BJ (cell line): ENCODE data around the gene HOXA5. TPM values are rescaled to one million over a fixed set of nuclear protein-coding genes. Genes with fewer than 3 reads are reported as not detected.

Source experiments
- CTCF ChIA-PET: fragments of 350-600 bp; formaldehyde crosslinking; extraction: SDS; loops from one replicate; lab custom pipeline; 2021; ENCODE audit warnings: antibody characterized with exemption, inconsistent platforms; lab: Yijun Ruan, JAX
- POLR2A ChIA-PET: fragments of 300-600 bp; sonication (Branson Sonifier 250); formaldehyde crosslinking; extraction: SDS; loops from one replicate; lab custom pipeline; 2021; ENCODE audit warnings: antibody characterized with exemption; lab: Charles Lee
- DNase-seq: peaks from one replicate; pipeline ENCODE4 v3.0.0-alpha.2; 2011; ENCODE audit warnings: low read depth
- H3K27me3 ChIP-seq: 2 replicates; pipeline ENCODE4 v1.6.0; 2011; ENCODE audit warnings: low read length; ENCODE audit not compliant: control insufficient read depth, insufficient read depth
- H3K36me3 ChIP-seq: 2 replicates; pipeline ENCODE4 v1.5.1; 2011; ENCODE audit warnings: low read length; ENCODE audit not compliant: control insufficient read depth, insufficient read depth
- H3K4me3 ChIP-seq: 2 replicates; pipeline ENCODE4 v1.5.1; 2011; ENCODE audit warnings: low read depth, mild to moderate bottlenecking, control low read depth, low read length
- CTCF ChIP-seq: IDR thresholded peaks from 2 replicates; pipeline ENCODE4 v1.5.1; 2011; ENCODE audit warnings: low read depth, mild to moderate bottlenecking, control low read depth, inconsistent platforms, low read length, moderate library complexity; ENCODE audit not compliant: insufficient read depth
- polyA plus RNA-seq: library from polyadenylated mRNA; depleted of rRNA; stranded (reverse); fragments of >200 nt; gene quantifications from 2 replicates; pipeline ENCODE4 v1.2.3, GENCODE V29; 2011

HOXA5 gene
- polyA plus RNA-seq, 1 experiment = 1.2 TPM

GRCh38 chr7:27130540-27131389, 12.7 kb downstream of the HOXA5 start, which contains the start of gene HOXA4:
HOXA4 (minus strand) TSS chr7:27130757; CDS start chr7:27130733, 24 bp downstream.
- Histone ChIP-seq H3K27me3 (no peaks in the 10 kb centered on the region), H3K36me3 (no peaks in the 10 kb centered on the region), H3K4me3 (peak within 1 kb of the TSS; percentile 78)
- no peak for DNase-seq
- TF ChIP-seq CTCF = no peak
- CTCF ChIA-PET = interaction anchor here (0.6 to 2.2 kb wide), 10 partner anchors 10 to 1599 kb away, joined by 3 to 15 read pairs (median 4); partner anchors contain the start of gene HOXA5
- POLR2A ChIA-PET = no interaction called here

GRCh38 chr7:27129729-27130539, 13.5 kb downstream of the HOXA5 start:
- POLR2A ChIA-PET = no interaction called here
- DNase-seq = no peak
- TF ChIP-seq CTCF = peak; percentile 33; the same call in 1 of the 2 replicates
- Histone ChIP-seq H3K36me3 (no peaks in the 10 kb centered on the region), H3K27me3 (no peaks in the 10 kb centered on the region), H3K4me3 (peak overlapping the region; percentile 78)
- CTCF ChIA-PET = interaction anchor here (0.9 to 2.4 kb wide), 4 partner anchors 13 to 272 kb away, joined by 4 to 15 read pairs (median 6); partner anchors contain the start of gene HOXA5

GRCh38 chr7:27128776-27129728, 14.4 kb downstream of the HOXA5 start:
- ChIA-PET POLR2A (no interaction called here), CTCF (interaction anchor here (1.7 to 2.4 kb wide), 2 partner anchors 14 to 32 kb away, joined by 4 to 6 read pairs; no protein-coding TSS in a partner anchor)
- no peaks in the 10 kb centered on the region for H3K27me3 ChIP-seq
- H3K36me3 ChIP-seq = no peaks in the 10 kb centered on the region
- no peak overlapping the region for H3K4me3 ChIP-seq
- TF ChIP-seq CTCF = no peak
- no peak for DNase-seq

GRCh38 chr7:27128034-27128433, 15.4 kb downstream of the HOXA5 start:
- TF ChIP-seq CTCF = no peak
- Histone ChIP-seq H3K36me3 (no peaks in the 10 kb centered on the region), H3K27me3 (no peaks in the 10 kb centered on the region), H3K4me3 (no peak overlapping the region)
- no peak for DNase-seq
- POLR2A ChIA-PET = no interaction called here
- CTCF ChIA-PET = interaction anchor here (0.9 to 2.4 kb wide), 3 partner anchors 15 to 33 kb away, joined by 3 to 6 read pairs (median 4); no protein-coding TSS in a partner anchor
